Stomach (tissue), 9 donors: ENCODE results near the gene C18orf32. TPM values are rescaled to one million over a fixed set of nuclear protein-coding genes. Genes with fewer than 3 reads are reported as not detected.
A peak's percentile ranks its signal among the peaks of the same experiment; 100 is the strongest.
"Not testable (repeated sequence)": the region's sequence is repeated elsewhere in the genome, so short reads cannot be mapped to it uniquely, and the experiment has no call there.

Experiments
- DNase-seq, 2 donors: peaks; one replicate each; pipeline versions ENCODE4 v3.0.0 to v3.0.0-alpha.2; 2013 to 2019
- H3K27ac ChIP-seq, 5 donors: fragments of 200-600 bp in 4 of 5; sonication (generic) in 4 of 5; one replicate each; pipeline ENCODE4 v1.5.1; 2013 to 2019; ENCODE audit warnings: mild to moderate bottlenecking in 1 of 5, moderate library complexity in 1 of 5
- H3K27me3 ChIP-seq, 3 donors: fragments of 200-600 bp; sonication (generic); one replicate each; pipeline ENCODE4 v1.5.1; 2017 to 2019; ENCODE audit warnings: mixed run types in 1 of 3
- H3K36me3 ChIP-seq, 4 donors: fragments of 200-600 bp; sonication (generic); 1 replicate in 3 of 4; 2 replicates in 1 of 4; pipeline ENCODE4 v1.5.1; 2016 to 2019
- H3K4me1 ChIP-seq, 4 donors: fragments of 200-600 bp; sonication (generic); one replicate each; pipeline ENCODE4 v1.5.1; 2016 to 2019
- H3K4me3 ChIP-seq, 4 donors: fragments of 200-600 bp; sonication (generic) in 3 of 4; one replicate each; pipeline ENCODE4 v1.5.1; 2016 to 2019; ENCODE audit warnings: mild to moderate bottlenecking in 1 of 4
- H3K9me3 ChIP-seq, 4 donors: fragments of 200-600 bp; sonication (generic); one replicate each; pipeline ENCODE4 v1.5.1; 2016 to 2019
- EP300 ChIP-seq: sonication (generic); formaldehyde crosslinking; IDR thresholded peaks from one replicate; pipeline ENCODE4 v1.6.1; 2017; ENCODE audit warnings: antibody characterized with exemption
- POLR2A ChIP-seq, 4 donors: fragments of 450-650 bp; IDR thresholded peaks; one replicate each; pipeline ENCODE4 v1.6.1; 2016; ENCODE audit warnings: antibody characterized with exemption in 4 of 4, control low read depth in 2 of 4, mild to moderate bottlenecking in 1 of 4, moderate library complexity in 1 of 4
- POLR2AphosphoS5 ChIP-seq, 3 donors: sonication (generic); formaldehyde crosslinking; IDR thresholded peaks; one replicate each; pipeline ENCODE4 v1.6.1; 2016; ENCODE audit warnings: antibody characterized with exemption in 3 of 3
- WGBS, 5 donors: extraction: QIAGEN DNeasy Blood & Tissue Kit in 3 of 5; methylation state at CpG; one replicate each; pipeline versions ENCODE4 v1.1.5 to v1.1.7; 2013 to 2018; 5-methylcytosine and 5-hydroxymethylcytosine counted together
- intact Hi-C: fragments of 100-400 bp; cut with DNase I; formaldehyde crosslinking; loops from one replicate; pipeline ENCODE4 v1.15.1; 2023; ENCODE audit warnings: low total_unique reads
- polyA plus RNA-seq, 3 donors: library from polyadenylated mRNA; stranded (reverse); fragments of 200-250 nt; gene quantifications; one replicate each; pipeline ENCODE4 v1.2.3, GENCODE V29; 2013
- total RNA-seq, 5 donors: library from RNA; depleted of rRNA; stranded (reverse); fragments of >200 nt; gene quantifications; one replicate each; pipeline versions ENCODE4 v1.1.0 to v1.2.3, GENCODE V29; 2014 to 2016
- TF ChIP-seq, protein P1 (sequence below), 7 experiments: fragments of 450-650 bp in 4 of 7; fragments of 200-600 bp in 3 of 7; sonication (generic) in 3 of 7; IDR thresholded peaks; one replicate each; pipeline ENCODE4 v1.5.1; 2016 to 2019; ENCODE audit warnings: antibody characterized with exemption in 7 of 7, control low read depth in 2 of 7, mild to moderate bottlenecking in 1 of 7
- donor health status: healthy with polysubstance abuse.
- donor health status: Bipolar disorder and iron deficiency.
- donor health status: healthy.

C18orf32 gene
- total and polyA plus RNA-seq, 8 donors: 0.58 to 186 (median 62.7) TPM

DNA sequence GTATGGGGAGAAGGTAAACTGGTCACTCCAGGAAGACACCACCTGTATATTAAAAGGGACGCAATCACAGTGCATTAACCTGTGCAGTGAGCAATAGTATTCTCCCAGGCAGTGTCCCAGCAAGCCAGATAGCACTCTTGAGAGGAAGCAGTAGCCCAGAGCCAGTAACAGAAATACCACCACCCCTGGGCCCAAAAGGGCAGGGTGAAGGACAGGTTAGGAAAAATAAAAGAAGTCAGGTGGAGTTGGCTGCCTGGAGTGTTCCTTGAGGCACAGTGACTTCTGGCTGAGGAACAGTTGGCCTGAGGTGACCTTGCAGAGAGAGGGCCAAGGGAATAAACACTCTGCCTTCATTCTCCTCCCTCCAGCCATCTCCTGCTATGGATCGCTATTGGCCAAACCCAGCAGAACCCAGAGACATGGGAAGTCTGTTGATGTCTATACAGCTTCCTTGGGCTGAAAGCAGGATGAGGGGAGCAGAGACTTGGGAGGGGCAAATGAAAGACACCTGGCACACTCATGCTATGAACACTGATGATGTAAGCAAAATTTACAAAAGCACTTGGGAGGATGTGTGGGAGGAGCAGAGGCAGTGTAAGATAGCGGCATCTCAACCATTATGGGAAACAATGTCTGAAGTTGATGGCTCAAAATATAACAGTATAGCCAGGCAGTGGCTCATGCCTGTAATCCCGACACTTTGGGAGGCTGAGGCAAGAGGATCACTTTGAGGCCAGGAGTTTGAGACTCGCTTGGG is 7.5 kb downstream of the C18orf32 start:
- no peak for TF ChIP-seq POLR2A (IDR thresholded peaks at IDR 0.05)
- intact Hi-C loops: no loop called here
- WGBS, 5 donors: 88 to 94% (median 90%) methylated on average over 5 of the region's 5 CpGs

DNA sequence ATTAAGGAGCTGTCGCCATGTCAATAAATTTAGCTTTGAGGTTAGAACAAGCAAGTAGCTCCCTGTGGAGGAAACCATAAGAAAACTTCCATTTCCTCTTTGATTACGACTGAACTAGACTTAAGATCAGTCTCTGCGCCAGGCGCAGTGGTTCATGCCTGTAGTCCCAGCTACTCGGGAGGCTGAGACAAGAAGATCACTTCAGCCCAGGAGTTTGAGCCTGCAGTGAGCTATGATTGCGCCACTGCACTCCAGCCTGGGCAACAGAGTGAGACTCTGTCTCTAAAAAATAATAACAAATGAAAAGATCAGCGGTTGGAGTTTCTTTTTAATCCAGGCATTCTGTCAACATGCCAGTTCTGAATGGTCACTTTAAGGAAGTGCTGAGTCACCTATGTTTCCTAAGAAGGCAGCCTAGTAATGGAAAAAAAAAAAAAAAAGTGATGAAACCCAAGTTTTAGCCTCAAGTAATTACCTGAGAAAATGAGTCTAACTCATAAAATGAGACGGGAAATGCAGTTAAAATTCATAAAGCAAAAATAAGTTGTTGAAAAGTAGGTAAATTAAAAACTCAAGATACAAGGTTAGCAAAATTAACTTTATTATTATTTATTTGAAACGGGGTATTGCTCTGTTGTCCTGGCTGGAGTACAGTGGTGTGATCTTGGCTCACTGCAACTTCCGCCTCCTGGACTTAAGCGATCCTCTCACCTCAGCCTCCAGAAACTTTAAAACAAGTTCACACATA is 10.2 kb downstream of the C18orf32 start:
- peaks cover 0 to 12% (median 7%) of the 10 kb centered on the region in 4 donors for H3K4me1 ChIP-seq
- 71 to 80% (median 77%) methylated on average over 11 of the region's 11 CpGs for WGBS, 5 donors
- H3K27me3 ChIP-seq: no peaks in the 10 kb centered on the region
- H3K4me3 ChIP-seq: no peak overlapping the region
- peak overlapping the region in 4 of 5 donors; percentile 43 to 68 (median 56) for H3K27ac ChIP-seq
- no peaks in the 10 kb centered on the region for H3K9me3 ChIP-seq
- H3K36me3 ChIP-seq: peaks cover 7 to 44% (median 32%) of the 10 kb centered on the region in 4 donors
- intact Hi-C loops: no loop called here
- DNase-seq: peak in 1 of 2 donors; percentile 38
- TF ChIP-seq POLR2AphosphoS5 (IDR thresholded peaks at IDR 0.05): no peak
- TF ChIP-seq, protein P1, sequence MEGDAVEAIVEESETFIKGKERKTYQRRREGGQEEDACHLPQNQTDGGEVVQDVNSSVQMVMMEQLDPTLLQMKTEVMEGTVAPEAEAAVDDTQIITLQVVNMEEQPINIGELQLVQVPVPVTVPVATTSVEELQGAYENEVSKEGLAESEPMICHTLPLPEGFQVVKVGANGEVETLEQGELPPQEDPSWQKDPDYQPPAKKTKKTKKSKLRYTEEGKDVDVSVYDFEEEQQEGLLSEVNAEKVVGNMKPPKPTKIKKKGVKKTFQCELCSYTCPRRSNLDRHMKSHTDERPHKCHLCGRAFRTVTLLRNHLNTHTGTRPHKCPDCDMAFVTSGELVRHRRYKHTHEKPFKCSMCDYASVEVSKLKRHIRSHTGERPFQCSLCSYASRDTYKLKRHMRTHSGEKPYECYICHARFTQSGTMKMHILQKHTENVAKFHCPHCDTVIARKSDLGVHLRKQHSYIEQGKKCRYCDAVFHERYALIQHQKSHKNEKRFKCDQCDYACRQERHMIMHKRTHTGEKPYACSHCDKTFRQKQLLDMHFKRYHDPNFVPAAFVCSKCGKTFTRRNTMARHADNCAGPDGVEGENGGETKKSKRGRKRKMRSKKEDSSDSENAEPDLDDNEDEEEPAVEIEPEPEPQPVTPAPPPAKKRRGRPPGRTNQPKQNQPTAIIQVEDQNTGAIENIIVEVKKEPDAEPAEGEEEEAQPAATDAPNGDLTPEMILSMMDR (IDR thresholded peaks at IDR 0.05): no peak
- TF ChIP-seq EP300: no peak
- TF ChIP-seq POLR2A (IDR thresholded peaks at IDR 0.05): no peak

More for the DNA sequence above, 7.5 kb downstream of the C18orf32 start:
- Histone ChIP-seq H3K27me3 (no peaks in the 10 kb centered on the region), H3K4me3 (no peak overlapping the region), H3K27ac (no peak overlapping the region), H3K36me3 (peaks cover 22 to 61% (median 51%) of the 10 kb centered on the region in 4 donors), H3K4me1 (peaks cover 0 to 19% (median 12%) of the 10 kb centered on the region in 4 donors), H3K9me3 (no peaks in the 10 kb centered on the region)
- DNase-seq: no peak

DNA sequence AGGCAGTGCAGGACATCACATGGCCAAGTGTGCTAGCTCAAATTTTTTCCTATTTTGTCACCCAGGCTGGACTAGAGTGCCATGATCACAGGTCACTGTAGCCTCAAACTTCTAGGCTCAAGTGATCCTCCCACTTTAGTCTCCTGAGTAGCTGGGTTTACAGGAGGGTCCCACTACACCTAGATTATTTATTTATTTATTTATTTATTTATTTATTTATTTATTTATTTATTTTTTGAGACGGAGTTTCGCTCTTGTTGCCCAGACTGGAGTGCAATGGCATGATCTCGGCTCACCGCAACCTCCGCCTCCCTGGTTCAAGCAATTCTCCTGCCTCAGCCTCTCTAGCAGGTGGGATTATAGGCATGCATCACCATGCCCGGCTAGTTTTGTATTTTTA is 12.1 kb downstream of the C18orf32 start:
- Histone ChIP-seq H3K4me1 (peaks cover 0 to 12% (median 7%) of the 10 kb centered on the region in 4 donors), H3K36me3 (peaks cover 4 to 24% (median 13%) of the 10 kb centered on the region in 4 donors)
- intact Hi-C loops, H3K27me3 ChIP-seq, H3K4me3 ChIP-seq, H3K27ac ChIP-seq, H3K9me3 ChIP-seq, DNase-seq: not testable (repeated sequence)
- 95 to 98% (median 96%) methylated on average over 6 of the region's 6 CpGs for WGBS, 5 donors

DNA sequence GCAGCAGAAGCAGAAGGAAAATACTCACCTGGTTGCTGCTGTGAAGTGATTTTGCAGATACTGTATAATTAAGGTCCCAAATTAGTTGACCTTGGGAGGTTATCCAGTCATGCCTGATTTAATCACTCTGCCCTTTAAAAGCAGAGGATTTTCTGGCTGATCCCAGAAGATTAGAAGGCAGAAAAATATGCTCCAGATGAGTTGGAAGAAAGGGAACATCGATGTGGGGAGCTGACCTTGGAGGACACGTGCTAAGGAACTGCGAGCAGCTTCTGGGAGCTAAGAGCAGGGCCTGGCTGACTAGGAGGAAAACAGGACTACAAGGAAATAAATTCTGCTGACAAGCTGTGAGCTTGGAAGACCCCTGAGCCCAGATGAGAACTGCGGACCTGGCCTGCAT is 13.3 kb downstream of the C18orf32 start:
- intact Hi-C loops: no loop called here
- peaks cover 0 to 12% (median 3%) of the 10 kb centered on the region in 4 donors for H3K4me1 ChIP-seq
- no peak overlapping the region for H3K27ac ChIP-seq
- no peak for TF ChIP-seq POLR2AphosphoS5 (IDR thresholded peaks at IDR 0.05)
- TF ChIP-seq EP300: no peak
- TF ChIP-seq, protein P1 (IDR thresholded peaks at IDR 0.05): no peak
- TF ChIP-seq POLR2A (IDR thresholded peaks at IDR 0.05): no peak
- H3K36me3 ChIP-seq: peaks cover 0 to 12% (median 3%) of the 10 kb centered on the region in 4 donors
- no peak for DNase-seq
- H3K27me3 ChIP-seq: no peaks in the 10 kb centered on the region
- 69 to 78% (median 71%) methylated on average over 4 of the region's 4 CpGs for WGBS, 5 donors
- no peak overlapping the region for H3K4me3 ChIP-seq
- no peaks in the 10 kb centered on the region for H3K9me3 ChIP-seq

DNA sequence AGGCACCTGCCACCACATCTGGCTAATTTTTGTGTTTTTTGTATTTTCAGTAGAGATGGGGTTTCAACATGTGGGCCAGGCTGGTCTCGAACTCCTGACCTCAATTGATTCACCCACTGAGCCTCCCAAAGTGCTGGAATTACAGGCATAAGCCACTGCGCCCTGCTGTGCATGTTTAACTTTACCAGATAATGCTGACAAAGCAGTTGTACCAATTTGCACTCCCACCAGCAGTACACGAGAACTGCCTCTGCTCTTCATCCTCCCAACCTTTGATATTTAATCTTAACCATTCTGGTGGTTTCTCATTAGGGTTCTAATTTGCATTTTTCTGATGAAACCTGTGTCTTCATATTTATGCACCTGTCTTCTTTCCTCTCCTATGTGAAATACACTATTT is 14.6 kb downstream of the C18orf32 start:
- H3K4me3 ChIP-seq: no peak overlapping the region
- intact Hi-C loops: no loop called here

More for the DNA sequence above, 14.6 kb downstream of the C18orf32 start:
- DNase-seq: no peak
- H3K9me3 ChIP-seq: no peaks in the 10 kb centered on the region
- no peaks in the 10 kb centered on the region for H3K27me3 ChIP-seq
- H3K36me3 ChIP-seq: peaks cover 0 to 6% (median 0%) of the 10 kb centered on the region in 4 donors
- H3K4me1 ChIP-seq: peaks cover 0 to 11% (median 3%) of the 10 kb centered on the region in 4 donors
- TF ChIP-seq, protein P1 (IDR thresholded peaks at IDR 0.05): no peak
- TF ChIP-seq POLR2A (IDR thresholded peaks at IDR 0.05) (no peak), EP300 (no peak), POLR2AphosphoS5 (IDR thresholded peaks at IDR 0.05) (no peak)
- H3K27ac ChIP-seq: no peak overlapping the region
- WGBS, 5 donors: 61 to 74% (median 66%) methylated on average over 3 of the region's 3 CpGs
